ENCODE data around the gene MPV17L2. TPM values are rescaled to one million over a fixed set of nuclear protein-coding genes. Genes with fewer than 3 reads are reported as not detected.

MPV17L2 gene
- total RNA-seq, 1 donor from 2014 or later: 10.6 TPM

- peaks cover 3% of the 10 kb centered on the region for H3K4me1 Mint-ChIP-seq (ENCODE audit: low read depth)
- DNase-seq (ENCODE audit: low spot score, unreplicated experiment): no peak
- H3K27me3 Mint-ChIP-seq: peaks cover 57% of the 10 kb centered on the region
- no peak for TF ChIP-seq CTCF (IDR thresholded peaks at IDR 0.05; ENCODE audit: unreplicated experiment)
- peak overlapping the region; percentile 73 for H3K27ac Mint-ChIP-seq
- peak overlapping the region; percentile 75 for H3K4me3 Mint-ChIP-seq (ENCODE audit: low read depth)
- no peaks in the 10 kb centered on the region for H3K36me3 Mint-ChIP-seq (ENCODE audit: insufficient read depth)
- no peaks in the 10 kb centered on the region for H3K9me3 Mint-ChIP-seq (ENCODE audit: low read depth)
These were observed 31.0 kb downstream of the MPV17L2 start for GRCh38 chr19:18223860-18224524.

- H3K4me1 Mint-ChIP-seq (ENCODE audit: low read depth): peaks cover 3% of the 10 kb centered on the region
- TF ChIP-seq CTCF (IDR thresholded peaks at IDR 0.05; ENCODE audit: unreplicated experiment): no peak
- peak; percentile 96 for DNase-seq (ENCODE audit: low spot score, unreplicated experiment)
- H3K27ac Mint-ChIP-seq: peak overlapping the region; percentile 73
- H3K36me3 Mint-ChIP-seq (ENCODE audit: insufficient read depth): no peaks in the 10 kb centered on the region
- H3K4me3 Mint-ChIP-seq (ENCODE audit: low read depth): peak overlapping the region; percentile 75
- H3K27me3 Mint-ChIP-seq: peaks cover 56% of the 10 kb centered on the region
- no peaks in the 10 kb centered on the region for H3K9me3 Mint-ChIP-seq (ENCODE audit: low read depth)
These were observed 31.7 kb downstream of the MPV17L2 start for GRCh38 chr19:18224525-18225354.

GRCh38 chr19:18225355-18225701, 32.3 kb downstream of the MPV17L2 start:
- H3K27me3 Mint-ChIP-seq: peaks cover 54% of the 10 kb centered on the region

GRCh38 chr19:18225702-18226468, 32.9 kb downstream of the MPV17L2 start, which contains the start of gene PDE4C:
Gene PDE4C, minus strand, starts transcription at chr19:18226438. Its CDS starts 23 bp downstream, at chr19:18226415.
- Mint-ChIP-seq H3K27me3 (peaks cover 55% of the 10 kb centered on the region), H3K36me3 (ENCODE audit: insufficient read depth) (no peaks in the 10 kb centered on the region), H3K4me1 (ENCODE audit: low read depth) (peaks cover 3% of the 10 kb centered on the region), H3K4me3 (ENCODE audit: low read depth) (no peak within 1 kb of the TSS), H3K9me3 (ENCODE audit: low read depth) (no peaks in the 10 kb centered on the region), H3K27ac (peak within 1 kb of the TSS; percentile 33)
- no peak for TF ChIP-seq CTCF (IDR thresholded peaks at IDR 0.05; ENCODE audit: unreplicated experiment)
- DNase-seq (ENCODE audit: low spot score, unreplicated experiment): no peak

More at GRCh38 chr19:18225355-18225701, 32.3 kb downstream of the MPV17L2 start:
- Mint-ChIP-seq H3K27ac (no peak overlapping the region), H3K36me3 (ENCODE audit: insufficient read depth) (no peaks in the 10 kb centered on the region), H3K4me3 (ENCODE audit: low read depth) (no peak overlapping the region), H3K9me3 (ENCODE audit: low read depth) (no peaks in the 10 kb centered on the region), H3K4me1 (ENCODE audit: low read depth) (peaks cover 3% of the 10 kb centered on the region)
- no peak for TF ChIP-seq CTCF (IDR thresholded peaks at IDR 0.05; ENCODE audit: unreplicated experiment)
- DNase-seq (ENCODE audit: low spot score, unreplicated experiment): no peak

All from progenitor cell of endocrine pancreas (in vitro differentiated cells).